B cell (primary cell): ENCODE results near the gene NUDT9. TPM values are rescaled to one million over a fixed set of nuclear protein-coding genes. Genes with fewer than 3 reads are reported as not detected.
A peak's percentile ranks its signal among the peaks of the same experiment; 100 is the strongest.
"Not testable (repeated sequence)": the region's sequence is repeated elsewhere in the genome, so short reads cannot be mapped to it uniquely, and the experiment has no call there.

Experiments
- ATAC-seq: fragments of 200-7000 bp; cut with Tn5 transposase; one replicate; pipeline ENCODE4 v1.10.0; 2021; ENCODE audit warnings: low read depth, mild to moderate bottlenecking, moderate number of reproducible peaks, moderate library complexity
- CTCF ChIA-PET: fragments of 350-600 bp; sonication (Branson Sonifier 250); formaldehyde crosslinking; loops from one replicate; lab custom pipeline; 2021; ENCODE audit warnings: antibody characterized with exemption, inconsistent platforms; lab: Charles Lee
- POLR2A ChIA-PET: fragments of 350-600 bp; sonication (Branson Sonifier 250); formaldehyde crosslinking; loops from one replicate; lab custom pipeline; 2021; ENCODE audit warnings: antibody characterized with exemption; lab: Charles Lee
- DNase-seq: peaks from one replicate; pipeline ENCODE4 v3.0.0; 2013
- H2AFZ ChIP-seq: 2 replicates; pipeline ENCODE4 v1.6.1; 2012; ENCODE audit warnings: mild to moderate bottlenecking, low read depth, low read length; ENCODE audit not compliant: insufficient read depth, poor library complexity, severe bottlenecking
- H3K27ac ChIP-seq, 2 donors: 1 replicate in 1 of 2; 2 replicates in 1 of 2; pipeline ENCODE4 v1.5.1; 2012 to 2013; ENCODE audit warnings: low read length in 2 of 2, mild to moderate bottlenecking in 2 of 2, moderate library complexity in 1 of 2
- H3K27me3 ChIP-seq, 4 experiments: fragments of 200-600 bp in 1 of 4; sonication (generic) in 1 of 4; replicated peaks in 1 of 4; 1 replicate in 2 of 4; 2 replicates in 2 of 4; pipeline versions ENCODE4 v1.6.1 to v1.7.0; 2013 to 2016; ENCODE audit warnings: low read length in 3 of 4, mild to moderate bottlenecking in 2 of 4, mixed read lengths in 1 of 4, moderate library complexity in 1 of 4; ENCODE audit not compliant: insufficient read depth in 4 of 4, control insufficient read depth in 3 of 4; ENCODE audit errors: control extremely low read depth in 1 of 4
- H3K36me3 ChIP-seq, 2 experiments: replicated peaks in 1 of 2; 1 replicate in 1 of 2; 2 replicates in 1 of 2; pipeline versions ENCODE4 v1.6.1 to v1.7.1; 2013; ENCODE audit warnings: low read length in 1 of 2; ENCODE audit not compliant: insufficient read depth in 2 of 2, control insufficient read depth in 1 of 2; ENCODE audit errors: control extremely low read depth in 1 of 2, extremely low read depth in 1 of 2
- H3K4me1 ChIP-seq, 2 donors: fragments of 200-600 bp in 1 of 2; sonication (generic) in 1 of 2; 1 replicate in 1 of 2; 2 replicates in 1 of 2; pipeline versions ENCODE4 v1.5.1 to v1.6.1; 2013 to 2017; ENCODE audit warnings: low read length in 2 of 2; ENCODE audit not compliant: control insufficient read depth in 2 of 2, insufficient read depth in 2 of 2
- H3K4me2 ChIP-seq: replicated peaks from 2 replicates; pipeline ENCODE3; 2012; ENCODE audit warnings: mild to moderate bottlenecking, low read depth, low read length; ENCODE audit not compliant: poor library complexity, severe bottlenecking
- H3K4me3 ChIP-seq, 5 experiments: fragments of 200-600 bp in 1 of 5; sonication (generic) in 1 of 5; 1 replicate in 3 of 5; 2 replicates in 2 of 5; pipeline versions ENCODE4 v1.5.1 to v1.7.0; 2011 to 2016; ENCODE audit warnings: low read length in 4 of 5, mild to moderate bottlenecking in 4 of 5, low read depth in 2 of 5, control low read depth in 1 of 5, moderate library complexity in 1 of 5; ENCODE audit not compliant: insufficient read depth in 1 of 5; ENCODE audit errors: control extremely low read depth in 1 of 5, extremely low read depth in 1 of 5
- H3K79me2 ChIP-seq: fragments of 200-600 bp; sonication (generic); one replicate; pipeline ENCODE4 v1.6.0; 2016; ENCODE audit warnings: low read length; ENCODE audit not compliant: control insufficient read depth, insufficient read depth
- H3K9ac ChIP-seq: fragments of 200-600 bp; sonication (generic); 2 replicates; pipeline ENCODE4 v1.6.1; 2017; ENCODE audit warnings: mild to moderate bottlenecking, low read length, moderate library complexity
- H3K9me3 ChIP-seq, 3 donors: one replicate each; pipeline versions ENCODE4 v1.6.1 to v1.7.1; 2013; ENCODE audit warnings: low read length in 2 of 3; ENCODE audit not compliant: control insufficient read depth in 2 of 3, insufficient read depth in 1 of 3; ENCODE audit errors: control extremely low read depth in 1 of 3
- H4K20me1 ChIP-seq: 2 replicates; pipeline ENCODE4 v1.6.0; 2012; ENCODE audit warnings: mild to moderate bottlenecking, low read length; ENCODE audit not compliant: insufficient read depth, control insufficient read depth, poor library complexity, severe bottlenecking
- H3K27ac Mint-ChIP-seq: one replicate; pipeline ENCODE4 v1.8.0; 2021; ENCODE audit warnings: mixed read lengths
- H3K27me3 Mint-ChIP-seq: one replicate; pipeline ENCODE4 v1.8.0; 2021; ENCODE audit warnings: mixed read lengths
- H3K4me1 Mint-ChIP-seq: one replicate; pipeline ENCODE4 v1.8.0; 2021; ENCODE audit warnings: mixed read lengths
- H3K4me3 Mint-ChIP-seq: one replicate; pipeline ENCODE4 v1.8.0; 2021; ENCODE audit warnings: mixed read lengths
- H3K9me3 Mint-ChIP-seq: one replicate; pipeline ENCODE4 v1.8.0; 2022; ENCODE audit warnings: mixed read lengths; ENCODE audit not compliant: insufficient read depth
- EZH2 ChIP-seq: IDR thresholded peaks from 2 replicates; pipeline ENCODE4 v1.6.1; 2012; ENCODE audit warnings: borderline replicate concordance, low read depth, mild to moderate bottlenecking, moderate library complexity, low read length; ENCODE audit not compliant: insufficient read depth, poor library complexity, severe bottlenecking
- WGBS: methylation state at CpG from one replicate; pipeline ENCODE4 v1.1.5; 2013; ENCODE audit warnings: missing lambda C conversion rate; ENCODE audit not compliant: insufficient coverage; 5-methylcytosine and 5-hydroxymethylcytosine counted together
- intact Hi-C: fragments of 100-400 bp; cut with micrococcal nuclease; formaldehyde crosslinking; loops from one replicate; pipeline ENCODE4 v1.10.0; 2022
- polyA plus RNA-seq: library from polyadenylated mRNA; depleted of rRNA; stranded (reverse); fragments of >200 nt; gene quantifications from 2 replicates; pipeline ENCODE4 v1.2.3, GENCODE V29; 2012
- total RNA-seq, 2 donors: library from RNA; stranded (reverse); fragments of 120-200 nt in 1 of 2; gene quantifications; 1 replicate in 1 of 2; 2 replicates in 1 of 2; pipeline versions ENCODE4 v1.2.3 to v1.2.4, GENCODE V29; 2013 to 2022
- TF ChIP-seq, protein P1 (sequence below): fragments of 200-600 bp; IDR thresholded peaks from one replicate; pipeline ENCODE4 v1.8.0; 2022; ENCODE audit warnings: antibody characterized with exemption, mild to moderate bottlenecking

The NUDT9 gene
- total and polyA plus RNA-seq, 2 donors (not counting 1 experiment from before 2014, with no cell fraction given), result 10.0 to 17.5 TPM

DNA sequence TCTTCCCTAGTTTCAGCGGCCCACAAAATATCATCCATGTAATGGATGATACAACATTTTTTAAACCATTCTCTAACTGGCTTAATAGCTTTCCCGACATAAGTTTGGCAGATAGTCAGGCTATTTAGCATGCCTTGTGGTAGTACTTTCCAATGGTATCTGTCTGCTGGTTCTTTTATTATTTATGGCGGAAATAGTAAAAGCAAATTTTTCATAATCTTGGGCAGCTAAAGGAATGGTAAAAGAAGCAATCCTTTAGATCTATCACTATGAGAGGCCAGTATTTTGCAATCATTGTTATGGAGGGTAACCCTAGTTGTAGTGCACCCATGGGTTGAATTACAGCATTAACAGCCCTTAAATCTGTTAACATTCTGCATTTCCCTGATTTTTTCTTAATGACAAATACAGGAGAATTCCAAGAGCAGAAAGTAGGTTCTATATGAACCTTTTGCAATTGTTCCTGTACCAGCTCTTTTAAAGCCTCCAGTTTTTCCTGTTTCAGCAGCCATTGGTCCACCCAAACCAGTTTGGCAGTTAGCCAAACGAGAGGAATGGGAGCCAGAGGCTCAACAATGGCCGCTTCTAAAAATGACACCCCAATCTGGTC is 17.1 kb upstream of the NUDT9 start:
- Mint-ChIP-seq H3K4me1 (peaks cover 18% of the 10 kb centered on the region), H3K27me3 (peaks cover 17% of the 10 kb centered on the region), H3K9me3 (no peaks in the 10 kb centered on the region), H3K27ac (no peak overlapping the region), H3K4me3 (no peak overlapping the region)
- 100% methylated on average over 3 of the region's 5 CpGs for WGBS
- intact Hi-C loops, result no loop called here
- Histone ChIP-seq H3K4me2 (no peak overlapping the region), H2AFZ (no peak overlapping the region), H3K4me3 (no peak overlapping the region), H3K9ac (no peak overlapping the region), H3K79me2 (no peaks in the 10 kb centered on the region), H3K36me3 (no peaks in the 10 kb centered on the region), H3K27ac (no peak overlapping the region), H3K9me3 (peaks cover 0 to 2% (median 0%) of the 10 kb centered on the region in 3 donors), H3K27me3 (no peaks in the 10 kb centered on the region), H3K4me1 (peaks cover 10 to 13% of the 10 kb centered on the region in 2 donors), H4K20me1 (no peaks in the 10 kb centered on the region)
- ChIA-PET POLR2A (no interaction called here), CTCF (interaction anchor here (1.0 to 1.5 kb wide), 2 partner anchors 14 to 17 kb away, joined by 3 read pairs; partner anchors contain the start of genes HSD17B11 and NUDT9)
- no peak for ATAC-seq
- no peak for DNase-seq
- TF ChIP-seq, protein P1, sequence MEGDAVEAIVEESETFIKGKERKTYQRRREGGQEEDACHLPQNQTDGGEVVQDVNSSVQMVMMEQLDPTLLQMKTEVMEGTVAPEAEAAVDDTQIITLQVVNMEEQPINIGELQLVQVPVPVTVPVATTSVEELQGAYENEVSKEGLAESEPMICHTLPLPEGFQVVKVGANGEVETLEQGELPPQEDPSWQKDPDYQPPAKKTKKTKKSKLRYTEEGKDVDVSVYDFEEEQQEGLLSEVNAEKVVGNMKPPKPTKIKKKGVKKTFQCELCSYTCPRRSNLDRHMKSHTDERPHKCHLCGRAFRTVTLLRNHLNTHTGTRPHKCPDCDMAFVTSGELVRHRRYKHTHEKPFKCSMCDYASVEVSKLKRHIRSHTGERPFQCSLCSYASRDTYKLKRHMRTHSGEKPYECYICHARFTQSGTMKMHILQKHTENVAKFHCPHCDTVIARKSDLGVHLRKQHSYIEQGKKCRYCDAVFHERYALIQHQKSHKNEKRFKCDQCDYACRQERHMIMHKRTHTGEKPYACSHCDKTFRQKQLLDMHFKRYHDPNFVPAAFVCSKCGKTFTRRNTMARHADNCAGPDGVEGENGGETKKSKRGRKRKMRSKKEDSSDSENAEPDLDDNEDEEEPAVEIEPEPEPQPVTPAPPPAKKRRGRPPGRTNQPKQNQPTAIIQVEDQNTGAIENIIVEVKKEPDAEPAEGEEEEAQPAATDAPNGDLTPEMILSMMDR, result no peak
- TF ChIP-seq EZH2, result no peak

GRCh38 chr4:87406462-87406861 is 15.9 kb upstream of the NUDT9 start:
- Histone ChIP-seq H2AFZ (peak overlapping the region; percentile 80), H3K4me2 (peak overlapping the region; percentile 60), H3K4me3 (peak overlapping the region in 2 of 5 experiments; percentile 29 to 47), H3K9ac (peak overlapping the region; percentile 38), H3K4me1 (peaks cover 10 to 13% of the 10 kb centered on the region in 2 donors), H3K36me3 (no peaks in the 10 kb centered on the region), H3K27me3 (no peaks in the 10 kb centered on the region), H3K27ac (no peak overlapping the region), H3K79me2 (no peaks in the 10 kb centered on the region), H4K20me1 (no peaks in the 10 kb centered on the region), H3K9me3 (no peaks in the 10 kb centered on the region)
- WGBS, result 15% methylated on average over 4 of the region's 6 CpGs
- Mint-ChIP-seq H3K4me1 (peaks cover 18% of the 10 kb centered on the region), H3K27me3 (peaks cover 23% of the 10 kb centered on the region), H3K4me3 (peak overlapping the region; percentile 68), H3K27ac (peak overlapping the region; percentile 32), H3K9me3 (no peaks in the 10 kb centered on the region)
- ChIA-PET POLR2A (no interaction called here), CTCF (interaction anchor here (0.9 to 1.6 kb wide), 4 partner anchors 9 to 31 kb away, joined by 3 to 4 read pairs (median 4); partner anchors contain the start of gene HSD17B11)
- intact Hi-C loops, result loop anchor here (2.0 kb wide), 1 partner anchor 16 kb away; the partner anchor contains the start of gene HSD17B11
- peak; percentile 49 for ATAC-seq
- peak; percentile 36 for DNase-seq
- TF ChIP-seq EZH2, result no peak
- TF ChIP-seq, protein P1, result no peak

GRCh38 chr4:87406902-87407301 is 15.5 kb upstream of the NUDT9 start:
- H3K79me2 ChIP-seq, H3K9me3 Mint-ChIP-seq, ATAC-seq, POLR2A ChIA-PET, DNase-seq, H3K27ac ChIP-seq, H3K27me3 ChIP-seq, H3K36me3 ChIP-seq, H3K9me3 ChIP-seq, H3K27ac Mint-ChIP-seq, H4K20me1 ChIP-seq: not testable (repeated sequence)
- H3K4me3 Mint-ChIP-seq, result peak overlapping the region; percentile 68
- intact Hi-C loops, result loop anchor here (2.0 kb wide), 1 partner anchor 16 kb away; the partner anchor contains the start of gene HSD17B11
- peaks cover 23% of the 10 kb centered on the region for H3K27me3 Mint-ChIP-seq
- Histone ChIP-seq H3K4me3 (peak overlapping the region in 2 of 5 experiments; percentile 29 to 47), H3K9ac (peak overlapping the region; percentile 38), H2AFZ (peak overlapping the region; percentile 80), H3K4me1 (peaks cover 10 to 13% of the 10 kb centered on the region in 2 donors), H3K4me2 (peak overlapping the region; percentile 60)
- peaks cover 18% of the 10 kb centered on the region for H3K4me1 Mint-ChIP-seq
- CTCF ChIA-PET, result interaction anchor here (0.9 to 1.6 kb wide), 5 partner anchors 8 to 60 kb away, joined by 3 to 4 read pairs (median 4); partner anchors contain the start of gene HSD17B11
- WGBS, result 100% methylated on average over 1 of the region's 4 CpGs
